Kidney (tissue), 14 donors: ENCODE data around the gene ABCA4. TPM values are rescaled to one million over a fixed set of nuclear protein-coding genes. Genes with fewer than 3 reads are reported as not detected.

ENCODE experiments used
- DNase-seq, 5 donors: peaks; one replicate each; pipeline ENCODE4 v3.0.0-alpha.2; 2013 to 2020
- FAIRE-seq: peaks from 2 replicates; lab custom pipeline; 2012; peaks lifted over from hg19 to GRCh38; lab: Jason Lieb, UNC
- H3K27ac ChIP-seq, 2 donors: one replicate each; pipeline ENCODE4 v1.7.0; 2013; ENCODE audit warnings: low read depth in 2 of 2, low read length in 2 of 2, inconsistent platforms in 1 of 2
- H3K27me3 ChIP-seq: one replicate; pipeline ENCODE4 v1.7.1; 2013; ENCODE audit warnings: low read length, inconsistent platforms; ENCODE audit not compliant: control insufficient read depth, insufficient read depth
- H3K36me3 ChIP-seq, 3 donors: one replicate each; pipeline versions ENCODE4 v1.7.0 to v1.7.1; 2013; ENCODE audit warnings: low read length in 3 of 3, control low read depth in 1 of 3, inconsistent platforms in 1 of 3; ENCODE audit not compliant: insufficient read depth in 3 of 3, control insufficient read depth in 2 of 3
- H3K4me1 ChIP-seq, 3 donors: one replicate each; pipeline versions ENCODE4 v1.7.0 to v1.7.1; 2013; ENCODE audit warnings: low read length in 3 of 3, inconsistent platforms in 1 of 3, low read depth in 1 of 3; ENCODE audit not compliant: control insufficient read depth in 2 of 3, insufficient read depth in 2 of 3
- H3K4me3 ChIP-seq, 3 donors: one replicate each; pipeline versions ENCODE4 v1.7.0 to v1.8.1; 2013; ENCODE audit warnings: low read length in 3 of 3, control low read depth in 1 of 3, inconsistent platforms in 1 of 3
- H3K9ac ChIP-seq, 3 donors: one replicate each; pipeline versions ENCODE4 v1.7.0 to v1.7.1; 2013; ENCODE audit warnings: low read length in 3 of 3, control low read depth in 1 of 3, inconsistent platforms in 1 of 3
- H3K9me3 ChIP-seq, 3 donors: one replicate each; pipeline versions ENCODE4 v1.7.0 to v1.7.1; 2013; ENCODE audit warnings: low read length in 3 of 3, control low read depth in 1 of 3, inconsistent platforms in 1 of 3; ENCODE audit not compliant: control insufficient read depth in 2 of 3, insufficient read depth in 1 of 3
- intact Hi-C: fragments of 100-400 bp; cut with DNase I; formaldehyde crosslinking; loops from one replicate; pipeline ENCODE4 v1.11.1; 2022
- polyA plus RNA-seq: library from polyadenylated mRNA; stranded (reverse); fragments of 350-450 nt; fragmentation: Illumina TruSeq; extraction: RNeasy Lipid Tissue Mini Kit (QIAGEN cat#74804); gene quantifications from one replicate; pipeline ENCODE4 v1.2.3, GENCODE V29; 2014; ENCODE audit warnings: low read depth, low replicate concordance; ENCODE audit not compliant: insufficient read depth
- total RNA-seq: library from RNA; stranded (reverse); fragmentation: NEBNext Ultra II Directional; extraction: Animal tissue kit (Norgen Biotek cat#: 25700); gene quantifications from one replicate; pipeline ENCODE4 v1.2.1, GENCODE V29; 2021
- TF ChIP-seq, protein P1 (sequence below): IDR thresholded peaks from 3 replicates; pipeline ENCODE4 v1.5.1; 2012; ENCODE audit warnings: mild to moderate bottlenecking, moderate library complexity, borderline replicate concordance; ENCODE audit not compliant: insufficient read depth; ENCODE audit errors: extremely low read depth
- donor health status: control.
- donor health status: control.
- donor health status: control.
- donor health status: control.
- donor health status: control.
- donor health status: DM: yes; HTN: yes; CAD: no.
- donor health status: Normal renal cell carcinoma (clear cell type).

The ABCA4 gene
- total and polyA plus RNA-seq, 2 donors from 2014 or later: 1.5 to 2.1 TPM

- FAIRE-seq (peak; percentile 90), DNase-seq (peak in 3 of 5 donors; percentile 55 to 83 (median 75))
- H3K4me3 ChIP-seq: peak overlapping the region in 2 of 3 donors; percentile 3 to 36
- no peaks in the 10 kb centered on the region for H3K36me3 ChIP-seq
- no peak overlapping the region for H3K27ac ChIP-seq
- intact Hi-C loops: loop anchor here (10.0 kb wide), 1 partner anchor 309 kb away; no protein-coding TSS in a partner anchor
- TF ChIP-seq, protein P1, sequence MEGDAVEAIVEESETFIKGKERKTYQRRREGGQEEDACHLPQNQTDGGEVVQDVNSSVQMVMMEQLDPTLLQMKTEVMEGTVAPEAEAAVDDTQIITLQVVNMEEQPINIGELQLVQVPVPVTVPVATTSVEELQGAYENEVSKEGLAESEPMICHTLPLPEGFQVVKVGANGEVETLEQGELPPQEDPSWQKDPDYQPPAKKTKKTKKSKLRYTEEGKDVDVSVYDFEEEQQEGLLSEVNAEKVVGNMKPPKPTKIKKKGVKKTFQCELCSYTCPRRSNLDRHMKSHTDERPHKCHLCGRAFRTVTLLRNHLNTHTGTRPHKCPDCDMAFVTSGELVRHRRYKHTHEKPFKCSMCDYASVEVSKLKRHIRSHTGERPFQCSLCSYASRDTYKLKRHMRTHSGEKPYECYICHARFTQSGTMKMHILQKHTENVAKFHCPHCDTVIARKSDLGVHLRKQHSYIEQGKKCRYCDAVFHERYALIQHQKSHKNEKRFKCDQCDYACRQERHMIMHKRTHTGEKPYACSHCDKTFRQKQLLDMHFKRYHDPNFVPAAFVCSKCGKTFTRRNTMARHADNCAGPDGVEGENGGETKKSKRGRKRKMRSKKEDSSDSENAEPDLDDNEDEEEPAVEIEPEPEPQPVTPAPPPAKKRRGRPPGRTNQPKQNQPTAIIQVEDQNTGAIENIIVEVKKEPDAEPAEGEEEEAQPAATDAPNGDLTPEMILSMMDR: peak; percentile 77
- no peak overlapping the region for H3K9ac ChIP-seq
- H3K4me1 ChIP-seq: no peaks in the 10 kb centered on the region
- H3K27me3 ChIP-seq: no peaks in the 10 kb centered on the region
- H3K9me3 ChIP-seq: no peaks in the 10 kb centered on the region
These were observed 95.3 kb downstream of the ABCA4 start for GRCh38 chr1:94025383-94026340.

GRCh38 chr1:94024104-94024792 lies 96.7 kb downstream of the ABCA4 start:
- no peak overlapping the region for H3K9ac ChIP-seq
- no peaks in the 10 kb centered on the region for H3K9me3 ChIP-seq
- no peak for DNase-seq
- intact Hi-C loops: loop anchor here (10.0 kb wide), 1 partner anchor 311 kb away; no protein-coding TSS in a partner anchor
- no peaks in the 10 kb centered on the region for H3K36me3 ChIP-seq
- no peak overlapping the region for H3K27ac ChIP-seq
- no peaks in the 10 kb centered on the region for H3K27me3 ChIP-seq
- no peak for FAIRE-seq
- H3K4me1 ChIP-seq: no peaks in the 10 kb centered on the region
- H3K4me3 ChIP-seq: no peak overlapping the region
- TF ChIP-seq, protein P1: no peak

DNA sequence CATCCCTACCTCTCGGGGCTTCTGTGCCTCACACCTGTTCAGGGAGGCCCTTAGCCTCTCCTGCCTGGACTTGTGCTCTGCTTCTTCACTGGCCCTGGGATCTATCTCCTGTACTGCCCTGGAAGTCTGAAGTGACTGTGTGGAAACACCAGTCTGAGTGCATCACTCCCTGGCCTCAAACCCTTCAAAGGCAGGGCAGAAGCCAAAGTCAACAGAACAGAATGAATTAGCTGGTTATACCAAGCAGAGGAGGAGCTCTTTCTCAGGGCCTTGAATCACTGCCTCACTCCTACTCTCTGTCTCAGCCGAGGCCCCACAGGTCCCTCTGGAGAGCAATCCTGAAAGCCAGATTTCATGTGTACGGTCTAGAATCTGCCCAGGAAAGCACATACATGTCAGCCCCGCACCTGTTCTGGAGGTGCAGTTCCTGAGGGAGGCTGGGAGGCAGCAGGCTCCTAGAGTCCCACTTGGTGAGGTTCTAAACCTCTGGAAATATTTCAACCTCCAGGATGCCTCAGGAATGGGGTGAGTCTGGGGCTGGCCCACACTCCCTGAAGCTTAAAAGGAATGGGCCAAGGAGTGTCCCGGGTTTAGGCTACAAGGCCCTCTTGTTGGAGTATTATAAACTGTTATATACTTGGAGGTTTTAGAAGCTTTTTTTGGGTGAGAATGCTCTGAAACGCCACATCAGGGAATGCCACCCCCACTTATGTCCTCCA lies 98.3 kb downstream of the ABCA4 start:
- Histone ChIP-seq H3K27me3 (no peaks in the 10 kb centered on the region), H3K4me3 (no peak overlapping the region), H3K9me3 (no peaks in the 10 kb centered on the region), H3K9ac (no peak overlapping the region), H3K4me1 (no peaks in the 10 kb centered on the region), H3K36me3 (no peaks in the 10 kb centered on the region), H3K27ac (no peak overlapping the region)
- FAIRE-seq (no peak), DNase-seq (no peak)
- TF ChIP-seq, protein P1: no peak
- intact Hi-C loops: loop anchor here (10.0 kb wide), 1 partner anchor 312 kb away; no protein-coding TSS in a partner anchor
